OCI-M2 (cell line): ENCODE data around the gene ANKUB1.

Experiments used
- DNase-seq: peaks from one replicate; lab custom pipeline; 2025; ENCODE audit not compliant: unreplicated experiment; lab: John Stamatoyannopoulos, UW

Gene ANKUB1

GRCh38 chr3:149810846-149811245, 18.5 kb upstream of the ANKUB1 start:
- DNase-seq, result no peak

- DNase-seq, result no peak
Observed at GRCh38 chr3:149809699-149810098, 17.3 kb upstream of the ANKUB1 start.

GRCh38 chr3:149808209-149808829, 16.0 kb upstream of the ANKUB1 start:
- no peak for DNase-seq

- DNase-seq, result no peak
Observed at GRCh38 chr3:149806171-149806778, 13.9 kb upstream of the ANKUB1 start.

GRCh38 chr3:149801639-149802038, 9.3 kb upstream of the ANKUB1 start:
- no peak for DNase-seq

GRCh38 chr3:149801195-149801594, 8.8 kb upstream of the ANKUB1 start:
- no peak for DNase-seq

GRCh38 chr3:149800693-149801092, 8.3 kb upstream of the ANKUB1 start:
- no peak for DNase-seq

GRCh38 chr3:149796026-149796425, 3.7 kb upstream of the ANKUB1 start:
- DNase-seq, result no peak

- DNase-seq, result no peak
Observed at GRCh38 chr3:149790698-149791097, 1.7 kb downstream of the ANKUB1 start.

- DNase-seq, result no peak
Observed at GRCh38 chr3:149790268-149790667, 2.1 kb downstream of the ANKUB1 start.

- no peak for DNase-seq
Observed at GRCh38 chr3:149784064-149784704, 8.2 kb downstream of the ANKUB1 start.

- no peak for DNase-seq
Observed at GRCh38 chr3:149783576-149783975, 8.8 kb downstream of the ANKUB1 start.

GRCh38 chr3:149781741-149782140, 10.6 kb downstream of the ANKUB1 start:
- DNase-seq, result no peak

- DNase-seq, result no peak
Observed at GRCh38 chr3:149781211-149781610, 11.1 kb downstream of the ANKUB1 start.

- no peak for DNase-seq
Observed at GRCh38 chr3:149777414-149778214, 14.7 kb downstream of the ANKUB1 start.

- no peak for DNase-seq
Observed at GRCh38 chr3:149776170-149776569, 16.2 kb downstream of the ANKUB1 start.

- DNase-seq, result no peak
Observed at GRCh38 chr3:149772861-149773260, 19.5 kb downstream of the ANKUB1 start.

GRCh38 chr3:149771652-149772271, 20.6 kb downstream of the ANKUB1 start:
- DNase-seq, result no peak

GRCh38 chr3:149770246-149770645, 22.1 kb downstream of the ANKUB1 start:
- DNase-seq, result no peak

- DNase-seq, result no peak
Observed at GRCh38 chr3:149768704-149769103, 23.6 kb downstream of the ANKUB1 start.

- DNase-seq, result no peak
Observed at GRCh38 chr3:149767720-149768119, 24.6 kb downstream of the ANKUB1 start.
